CD4-positive, alpha-beta T cell treated with Interleukin-17A for 4 hours (primary cell): Measurements from ENCODE around the gene KREMEN1.

Experiments used
- DNase-seq: peaks from one replicate; pipeline ENCODE4 v3.0.0-alpha.2; 2020; ENCODE audit warnings: mixed read lengths

Gene KREMEN1

DNA sequence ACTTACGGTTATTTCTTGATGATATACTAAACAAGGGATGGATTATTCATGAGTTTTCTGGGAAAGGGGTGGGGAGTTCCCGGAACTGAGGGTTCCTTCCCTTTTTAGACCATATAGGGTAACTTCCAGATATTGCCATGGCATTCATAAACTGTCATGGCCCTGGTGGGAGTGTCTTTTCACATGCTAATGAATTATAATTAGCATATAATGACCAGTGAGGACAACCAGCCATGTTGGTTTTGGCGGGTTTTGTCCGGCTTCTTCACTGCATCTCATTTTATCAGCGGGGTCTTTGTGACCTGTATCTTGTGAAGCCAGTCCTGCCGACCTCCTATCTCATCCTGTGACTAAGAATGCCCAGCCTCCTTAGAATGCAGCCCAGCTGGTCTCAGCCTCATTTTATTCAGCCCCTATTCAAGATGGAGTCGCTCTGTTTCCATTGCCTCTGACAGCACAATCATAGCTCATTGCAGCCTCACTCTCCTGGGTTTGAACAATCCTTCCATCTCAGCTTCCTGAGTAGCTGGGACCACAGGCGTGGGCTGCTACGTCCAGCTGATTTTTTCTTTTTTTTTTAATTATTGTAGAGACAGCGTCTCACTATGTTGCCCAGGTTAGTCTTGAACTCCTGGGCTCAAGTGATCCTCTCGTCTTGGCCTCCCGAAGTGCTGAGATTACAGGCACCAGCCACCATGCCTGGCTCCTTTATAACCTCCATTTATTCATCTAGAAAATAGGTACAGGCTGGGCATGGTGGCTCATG, 80.3 kb downstream of the KREMEN1 start:
- no peak for DNase-seq

DNA sequence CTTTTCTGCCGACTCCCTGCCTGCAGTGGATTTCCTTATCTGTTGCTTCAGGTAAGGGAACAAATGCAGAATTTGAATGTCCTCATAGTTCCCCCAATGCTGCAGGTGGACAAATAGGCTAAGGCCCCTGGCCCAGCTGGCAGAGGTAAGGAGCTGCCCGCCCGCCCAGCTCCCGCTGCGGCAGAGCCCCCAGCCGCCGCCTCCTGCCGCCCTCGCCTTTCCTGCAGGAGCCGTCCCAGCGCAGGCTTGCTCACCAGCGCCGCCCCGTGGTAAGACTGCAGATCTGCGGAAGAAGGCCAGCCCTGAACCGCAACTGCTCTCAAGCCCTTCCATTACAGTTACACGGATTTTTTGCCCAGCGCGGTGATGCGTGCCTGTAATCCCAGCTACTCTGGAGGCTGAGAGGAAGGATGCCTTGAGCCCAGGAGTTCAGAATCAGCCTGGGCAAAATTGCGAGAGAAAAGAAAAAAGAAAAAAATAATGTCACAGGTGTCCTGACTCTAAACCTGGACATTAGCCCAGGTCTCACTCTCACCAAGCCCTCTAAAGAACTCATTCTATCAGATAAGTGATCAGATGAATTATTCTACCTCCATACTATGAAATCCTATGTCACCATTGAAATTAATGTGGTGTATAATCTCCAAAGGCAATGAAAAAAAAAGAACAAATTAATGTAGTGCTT, 81.7 kb downstream of the KREMEN1 start:
- peak; percentile 77 for DNase-seq

DNA sequence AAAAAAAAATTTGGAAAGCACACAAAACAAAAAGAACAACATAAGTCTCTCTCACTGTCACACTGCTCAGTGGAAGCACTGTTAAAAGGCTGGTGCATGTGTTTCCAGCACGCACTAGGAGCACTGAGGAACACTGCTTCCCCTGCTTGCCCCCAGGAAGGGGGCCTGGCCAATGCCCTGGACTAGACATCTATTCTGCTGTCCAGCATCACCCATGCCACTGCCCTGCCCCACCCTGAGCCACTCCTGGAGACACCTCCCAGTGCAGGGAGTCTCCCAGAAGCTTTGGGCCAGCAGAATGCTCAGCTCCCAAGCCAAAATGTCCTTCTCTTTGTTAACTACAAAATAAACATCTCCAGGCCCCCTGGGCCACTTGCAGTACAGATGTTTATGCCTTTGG, 83.1 kb downstream of the KREMEN1 start:
- no peak for DNase-seq

DNA sequence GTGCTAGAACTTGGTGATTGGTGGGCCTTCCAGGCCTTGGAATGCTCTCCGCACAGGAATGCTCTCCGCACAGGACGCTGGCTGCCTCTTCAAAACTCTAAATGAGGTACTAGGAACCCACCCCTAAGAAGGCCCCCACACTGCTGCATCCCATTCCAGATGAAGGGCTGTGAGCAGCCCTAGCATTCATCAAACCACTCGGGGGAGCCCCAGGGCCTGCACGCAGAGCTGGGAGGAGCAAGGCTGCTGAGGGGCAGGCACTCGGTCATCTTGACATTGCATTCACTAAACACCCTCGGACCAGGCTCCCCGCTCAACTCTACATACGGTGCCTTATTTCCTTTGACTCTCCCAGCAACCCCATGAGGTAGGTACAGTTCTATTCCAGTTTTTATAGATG, 83.7 kb downstream of the KREMEN1 start:
- DNase-seq, result no peak

DNA sequence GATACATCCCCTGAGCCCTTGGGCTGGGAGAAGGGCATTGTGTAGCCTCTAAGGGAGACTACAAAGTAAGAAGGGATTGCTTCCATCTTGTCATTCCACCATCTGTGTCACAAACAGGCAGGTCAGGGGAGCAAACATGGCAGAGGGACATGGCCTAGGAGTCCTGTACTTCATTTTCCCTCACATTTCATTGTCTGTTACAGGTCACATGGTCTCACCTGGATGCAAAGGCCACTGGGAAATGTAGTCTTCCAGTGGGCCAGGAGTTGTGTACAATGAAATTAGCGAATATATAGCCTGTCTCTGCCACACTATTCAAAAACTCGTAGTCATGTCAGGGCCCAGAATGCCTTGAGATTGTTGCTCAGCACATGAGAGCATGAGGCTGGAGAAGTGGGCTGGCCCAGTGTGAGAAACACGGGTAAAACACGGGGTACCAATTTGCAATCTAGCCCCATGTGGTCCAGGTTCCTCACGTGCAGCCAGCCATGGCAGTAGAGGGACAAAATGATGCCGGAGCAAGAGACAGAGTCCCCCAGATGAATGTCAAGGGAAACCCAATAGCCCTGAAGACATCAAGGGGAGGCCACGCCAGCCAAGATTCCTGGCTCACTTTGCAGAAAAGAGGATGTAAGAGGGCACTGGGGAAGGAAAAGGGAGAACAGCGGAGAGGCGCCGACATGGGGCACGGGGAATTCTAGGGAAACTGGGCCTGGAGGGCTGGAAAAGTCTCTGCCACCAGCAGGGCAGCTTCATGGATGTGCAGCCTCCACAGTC, 85.1 kb downstream of the KREMEN1 start:
- DNase-seq, result no peak

DNA sequence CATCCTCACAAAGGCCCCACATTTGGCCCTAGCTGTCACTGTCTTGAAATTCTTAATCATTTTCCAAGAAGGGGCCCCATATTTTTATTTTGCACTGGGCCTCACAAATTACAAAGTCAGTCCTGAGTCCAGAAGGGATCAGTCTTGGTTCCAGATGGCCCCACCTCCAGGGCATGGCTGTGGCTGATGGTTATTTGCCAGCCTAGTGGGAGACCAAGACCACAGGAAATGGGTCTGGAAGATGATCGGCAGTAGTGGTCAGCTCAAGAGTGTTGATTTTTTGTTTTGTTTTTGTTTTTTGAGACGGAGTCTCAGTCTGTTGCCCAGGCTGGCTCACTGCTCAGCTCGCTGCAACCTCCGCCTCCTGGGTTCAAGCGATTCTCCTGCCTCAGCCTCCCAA, 85.7 kb downstream of the KREMEN1 start:
- DNase-seq, result no peak

DNA sequence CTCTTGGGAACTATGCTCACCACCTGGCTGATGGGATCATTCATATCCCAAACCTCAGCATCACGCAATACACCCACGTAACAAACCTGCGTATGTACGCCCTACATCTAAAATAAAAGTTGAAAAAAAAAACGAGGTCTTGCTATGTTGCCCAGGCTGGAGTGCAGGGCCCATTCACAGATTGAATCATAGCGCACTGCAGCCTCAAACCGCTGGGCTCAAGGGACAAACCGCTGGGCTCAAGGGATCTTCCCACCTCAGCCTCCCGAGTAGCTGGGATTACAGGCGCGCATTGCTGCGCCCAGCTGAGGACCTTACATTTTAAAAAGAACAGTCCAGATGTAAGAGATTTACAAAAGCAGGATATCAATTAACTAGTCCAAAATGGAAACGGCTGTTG, 91.0 kb downstream of the KREMEN1 start:
- DNase-seq, result no peak

DNA sequence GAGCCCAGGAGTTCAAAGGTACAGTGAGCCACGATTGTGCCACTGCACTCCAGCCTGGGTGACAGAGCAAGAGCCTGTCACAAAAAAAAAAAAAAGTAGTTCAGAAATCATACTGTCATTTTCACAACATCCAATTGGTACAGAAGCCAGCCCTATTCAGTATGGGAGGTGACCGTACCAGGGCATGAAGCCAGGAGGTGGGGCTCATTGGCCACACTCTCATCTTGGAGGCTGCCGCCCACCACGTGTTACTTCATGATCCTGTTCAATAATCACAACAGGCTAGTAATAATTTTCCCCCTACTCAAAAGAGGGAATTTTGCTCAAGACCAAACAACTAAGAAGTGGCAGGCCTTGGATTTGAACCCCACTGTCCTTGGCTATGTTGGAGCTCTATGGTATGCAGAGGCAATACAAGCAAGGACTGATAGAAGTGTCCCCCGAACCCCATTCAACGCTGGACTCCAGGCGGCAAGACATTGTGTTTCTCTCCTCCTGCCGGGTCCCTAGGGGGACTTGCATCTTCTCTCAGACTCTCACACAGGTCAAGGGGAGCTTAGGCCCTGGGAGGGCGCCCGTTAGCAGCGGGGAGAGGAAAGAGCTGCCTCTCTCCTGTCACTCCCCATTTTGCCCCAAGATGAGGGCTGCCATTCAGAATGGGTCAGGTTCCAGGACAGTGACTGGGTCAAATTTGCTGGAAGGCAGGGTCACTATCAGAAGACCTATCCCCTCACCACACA, 92.7 kb downstream of the KREMEN1 start:
- no peak for DNase-seq

DNA sequence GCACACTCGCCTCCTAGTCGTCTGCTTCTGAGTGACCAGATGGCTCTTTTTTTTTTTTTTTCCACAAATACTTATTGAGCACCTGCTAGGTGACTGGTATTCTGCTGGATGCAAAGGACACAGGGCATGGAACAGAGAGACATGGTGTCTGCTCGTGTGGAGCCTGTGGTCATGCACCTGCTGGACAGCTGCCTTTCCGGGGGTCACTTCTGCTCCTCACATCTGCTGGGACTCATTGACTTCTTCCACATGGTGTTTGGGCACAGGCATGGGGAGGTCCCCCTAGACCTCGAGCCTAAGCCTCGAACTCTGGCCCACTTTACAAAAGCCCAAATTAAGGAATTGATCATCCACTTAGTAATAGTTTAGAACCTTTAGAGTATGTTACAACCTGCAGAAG, 93.3 kb downstream of the KREMEN1 start:
- DNase-seq, result no peak

DNA sequence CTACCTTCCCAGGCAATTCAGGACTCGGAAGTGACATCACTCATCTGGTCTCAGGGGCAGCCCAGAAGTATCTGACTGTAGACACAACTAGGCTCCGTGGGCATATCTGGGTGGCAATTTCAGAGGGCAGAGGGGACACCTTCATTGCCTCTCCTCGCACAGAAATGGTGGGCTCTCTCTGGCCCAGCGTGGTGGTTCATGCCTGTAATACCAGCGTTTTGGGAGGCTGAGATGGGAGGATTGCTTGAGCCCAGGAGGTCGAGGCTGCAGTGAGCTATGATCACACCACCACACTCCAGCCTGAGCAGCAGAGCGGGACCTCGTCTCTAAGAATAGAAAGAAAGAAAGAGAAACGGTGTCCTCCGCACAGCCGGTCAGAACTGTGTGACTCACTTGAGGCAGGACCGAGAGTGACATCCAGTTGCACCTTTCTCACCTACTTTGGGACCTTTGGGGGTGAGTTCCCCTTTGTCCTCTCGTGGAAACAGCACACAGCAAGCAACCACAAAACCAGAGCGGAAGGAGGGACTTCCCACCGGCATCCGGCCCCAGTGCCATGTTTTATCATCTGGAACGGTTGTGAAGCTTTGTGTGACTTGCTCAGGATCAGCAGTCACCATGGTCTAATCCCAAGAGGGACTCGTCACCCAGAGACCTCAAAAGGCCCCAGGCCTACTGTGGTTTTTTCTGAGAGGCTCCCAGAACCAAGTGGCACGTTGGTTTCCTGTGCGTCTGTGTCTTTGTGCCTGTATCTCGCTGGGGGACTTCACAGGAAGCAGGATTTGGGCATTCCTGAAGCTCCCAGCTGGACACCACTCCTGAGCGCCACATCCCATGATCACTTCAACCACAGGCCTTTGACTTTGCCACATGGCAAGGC, 94.4 kb downstream of the KREMEN1 start:
- peak; percentile 12 for DNase-seq

DNA sequence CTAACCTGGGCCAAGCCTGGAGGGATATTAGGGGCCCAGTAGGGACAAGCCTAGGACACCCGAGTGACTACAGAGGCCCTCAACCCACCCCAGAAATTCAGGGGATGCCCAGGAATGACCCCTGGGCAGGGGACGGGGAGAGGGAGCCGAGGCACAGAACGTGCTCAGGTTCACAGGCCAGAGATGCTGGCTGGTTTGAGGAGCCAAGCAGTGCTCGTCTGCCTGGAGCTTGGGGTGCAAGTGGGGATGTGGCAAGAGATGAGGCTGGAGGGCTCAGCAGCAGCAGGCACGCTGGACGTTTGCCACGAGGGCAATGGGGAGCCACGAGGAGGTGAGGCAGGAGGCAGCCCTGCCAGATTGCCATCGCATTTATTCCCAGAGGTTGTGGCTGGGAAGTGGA, 98.9 kb downstream of the KREMEN1 start:
- no peak for DNase-seq

DNA sequence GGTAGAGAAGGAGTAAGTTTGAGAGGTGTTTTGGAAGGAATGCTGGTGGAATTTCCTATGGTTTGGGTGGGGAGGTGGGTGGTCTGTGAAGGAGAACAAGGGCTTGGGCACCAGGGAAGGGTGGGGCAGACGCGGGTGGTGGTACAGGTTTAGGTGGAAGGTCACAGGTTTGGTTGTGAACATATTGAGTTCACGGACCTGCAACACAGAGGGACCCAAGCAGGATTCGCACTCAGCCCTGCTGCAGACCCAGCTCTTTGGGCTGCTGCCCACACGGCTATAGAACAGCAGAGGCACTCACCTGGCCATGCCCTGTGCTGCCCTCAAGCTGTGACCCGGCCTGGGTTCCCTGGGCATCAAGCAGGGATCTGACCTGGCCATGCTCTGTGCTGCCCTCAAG, 99.4 kb downstream of the KREMEN1 start:
- DNase-seq, result no peak

DNA sequence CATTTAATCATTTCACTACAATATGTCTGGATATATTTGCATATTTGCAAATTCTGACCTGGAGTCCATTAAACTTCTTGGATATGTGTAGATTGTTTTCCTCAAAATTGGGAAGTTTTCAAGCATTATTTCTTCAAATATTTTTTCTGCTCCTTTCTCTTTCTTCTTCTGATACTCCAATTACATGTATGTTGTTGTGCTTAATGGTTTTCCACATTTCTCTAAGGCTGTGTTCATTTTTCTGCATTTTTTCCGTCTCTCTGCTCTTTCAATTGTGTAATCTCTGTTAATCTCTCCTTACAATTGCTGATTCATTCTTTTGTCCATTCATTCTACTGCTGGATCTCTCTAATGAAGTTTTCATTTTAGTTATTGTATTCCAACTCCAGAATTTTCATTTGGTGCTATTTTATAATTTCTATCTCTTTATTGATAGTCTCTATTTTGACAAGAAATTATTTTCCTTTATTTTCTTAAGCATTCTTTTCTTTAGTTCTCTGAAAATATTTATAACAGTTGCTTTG, 102.5 kb downstream of the KREMEN1 start:
- no peak for DNase-seq

DNA sequence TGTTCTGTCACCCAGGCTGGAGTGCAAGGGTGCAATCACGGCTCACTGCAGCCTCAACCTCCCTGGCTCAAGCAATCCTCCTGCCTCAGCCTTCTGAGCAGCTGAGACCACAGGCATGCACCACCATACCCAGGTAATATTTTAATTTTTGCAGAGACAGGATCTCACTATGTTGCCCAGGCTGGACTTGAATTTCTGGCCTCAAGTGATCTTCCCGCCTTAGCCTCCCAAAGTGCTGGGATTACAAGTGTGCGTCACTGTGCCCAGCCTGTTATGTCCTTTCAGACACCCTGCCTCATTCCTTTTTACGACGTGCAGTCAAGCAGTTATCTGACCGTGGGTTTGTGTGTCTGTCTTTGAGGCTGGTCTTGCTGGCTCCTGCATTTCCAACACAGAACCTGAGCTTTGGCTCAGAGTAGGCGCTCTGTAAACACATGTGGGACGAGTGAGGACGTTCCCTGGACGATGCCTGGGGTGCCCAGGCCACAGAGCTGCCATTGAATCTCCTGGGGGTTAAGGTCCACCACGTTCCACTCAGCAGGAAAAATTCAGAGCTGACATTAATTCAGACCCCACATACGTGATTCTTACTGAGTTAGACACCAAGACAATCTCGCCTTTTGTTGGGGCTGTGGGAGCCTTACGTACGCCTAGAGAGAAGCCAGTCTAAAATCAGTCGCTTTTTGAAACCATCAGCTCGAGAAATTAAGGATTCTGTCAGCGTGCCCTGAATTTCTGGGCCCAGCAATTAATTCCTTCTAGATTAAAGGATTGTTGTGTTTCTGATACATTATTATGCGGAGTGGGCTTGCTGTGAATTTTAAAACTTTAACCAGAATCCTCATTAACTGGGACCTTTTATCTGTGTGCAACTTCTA, 111.4 kb downstream of the KREMEN1 start:
- DNase-seq, result no peak

DNA sequence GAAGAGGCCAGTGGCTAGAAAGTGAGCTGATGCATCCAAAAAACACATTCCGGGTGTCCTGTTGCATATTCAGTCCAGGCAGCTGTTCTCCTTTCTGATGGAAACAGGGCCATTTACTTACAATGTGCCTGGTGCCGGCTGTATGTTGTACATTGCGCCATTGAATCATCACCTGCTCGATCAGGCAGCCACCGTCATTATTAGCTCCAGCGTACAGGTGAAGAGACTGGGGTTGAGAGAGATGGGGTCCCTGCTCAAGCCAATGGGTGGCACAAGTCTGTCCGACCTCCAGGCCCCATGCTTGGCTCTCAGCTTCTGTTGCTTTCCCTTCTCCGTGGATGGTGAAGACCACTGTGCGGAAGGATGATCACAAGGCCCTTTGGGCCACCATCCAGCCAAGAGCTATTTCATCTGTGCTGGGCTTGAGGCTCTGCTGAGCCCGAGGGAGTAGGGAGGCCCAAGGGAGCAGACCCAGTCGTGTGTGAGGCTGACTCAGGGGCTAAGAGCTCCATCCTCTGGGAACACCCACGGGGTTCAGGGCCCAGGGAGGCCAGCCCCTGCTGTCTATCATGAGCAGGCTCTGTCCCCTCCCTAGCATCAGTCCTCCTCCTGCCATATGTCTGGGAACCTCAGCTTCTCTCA, 112.1 kb downstream of the KREMEN1 start:
- no peak for DNase-seq

DNA sequence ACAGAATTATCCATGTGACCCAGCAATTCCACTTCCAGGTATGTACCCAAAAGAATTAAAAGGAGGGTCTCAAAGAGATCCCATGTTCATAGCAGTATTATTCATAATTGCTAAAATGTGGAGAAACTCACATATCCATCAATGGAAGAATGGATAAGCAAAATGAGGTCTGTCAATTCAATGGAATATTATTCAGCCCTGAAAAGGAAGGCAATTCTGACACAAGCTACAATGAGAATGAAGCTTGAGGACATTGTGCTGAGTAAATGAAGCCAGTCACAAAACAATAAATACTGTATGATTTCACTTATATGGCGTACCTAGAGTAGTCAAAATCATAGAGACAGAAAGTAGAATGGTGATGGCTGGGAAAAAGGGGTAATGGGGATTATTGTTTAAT, 113.5 kb downstream of the KREMEN1 start:
- DNase-seq, result no peak

DNA sequence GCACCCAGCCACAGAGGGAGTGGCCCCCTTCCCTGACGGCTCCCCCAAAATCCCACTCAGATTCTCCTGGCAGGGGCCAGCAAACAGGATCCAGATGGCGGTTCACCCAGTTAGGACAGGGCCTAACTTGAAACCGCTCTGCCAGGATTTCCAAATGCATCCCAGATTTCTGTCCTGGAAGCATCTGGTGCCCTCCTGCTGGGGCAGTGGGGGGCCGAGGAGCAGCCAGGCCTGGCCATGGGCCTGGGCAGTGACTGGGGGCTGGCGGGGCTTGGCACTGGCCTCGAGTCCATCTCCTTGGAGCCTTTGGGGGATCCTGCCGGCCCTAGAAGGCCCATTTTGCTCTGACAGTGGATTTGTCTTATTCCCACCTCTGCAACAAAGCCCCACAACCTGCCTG, 115.0 kb downstream of the KREMEN1 start:
- DNase-seq, result no peak

DNA sequence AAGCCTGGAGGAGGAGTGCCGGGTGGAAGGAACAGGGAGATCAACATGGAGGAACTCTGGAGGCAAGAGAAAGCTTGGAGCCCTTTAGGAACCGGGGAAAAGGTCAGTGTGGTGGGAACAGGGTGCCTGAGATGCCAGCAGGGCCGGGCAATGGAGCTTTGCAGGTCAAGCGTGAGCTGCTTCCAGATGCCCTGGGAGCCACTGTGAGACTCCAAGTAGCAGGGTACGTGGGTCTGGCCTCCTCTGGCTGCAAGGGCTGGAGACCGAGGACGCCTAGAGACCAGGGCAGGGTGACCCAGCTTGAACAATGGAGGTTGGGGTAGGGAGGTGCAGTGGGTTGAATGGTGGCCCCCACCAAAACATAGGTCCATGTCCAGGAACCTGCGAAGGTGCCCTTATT, 117.2 kb downstream of the KREMEN1 start:
- no peak for DNase-seq

DNA sequence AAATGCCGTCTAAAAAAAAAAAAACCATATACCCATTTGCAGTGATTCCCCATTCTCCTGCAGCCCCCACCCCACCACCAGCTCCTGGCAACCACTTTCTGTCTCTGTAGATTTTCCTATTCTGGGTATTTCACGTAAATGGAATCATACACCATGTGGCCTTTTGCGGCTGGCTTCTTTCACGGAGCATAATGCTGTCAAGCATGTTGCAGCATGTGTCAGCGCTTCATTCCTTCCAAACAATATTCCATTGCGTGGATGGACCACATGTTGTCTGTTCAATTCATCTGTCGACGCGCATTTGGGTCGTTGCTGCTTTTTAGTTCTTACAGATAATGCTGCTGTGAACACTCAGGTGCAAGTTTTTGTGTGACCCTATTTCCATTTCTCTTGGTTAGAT, 118.1 kb downstream of the KREMEN1 start:
- DNase-seq, result no peak

DNA sequence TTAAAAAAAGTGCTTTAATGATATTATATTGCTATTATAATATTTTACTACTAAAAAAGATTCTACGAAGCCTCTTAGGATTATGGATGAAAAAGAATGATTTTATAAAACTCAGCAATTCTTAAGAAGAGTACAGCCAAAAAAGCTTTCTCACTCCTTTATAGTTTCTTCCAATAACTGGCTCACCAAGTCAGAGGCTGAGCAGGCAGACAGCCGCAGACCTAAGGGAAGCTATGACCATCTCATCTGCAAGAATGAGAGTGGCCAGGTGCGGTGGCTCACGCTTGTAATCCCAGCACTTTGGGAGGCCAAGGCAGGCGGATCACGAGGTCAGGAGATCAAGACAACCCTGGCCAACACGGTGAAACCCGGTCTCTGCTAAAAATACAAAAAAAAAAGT, 120.2 kb downstream of the KREMEN1 start:
- DNase-seq, result no peak
